GM18858 (cell line): ENCODE measurements around the gene DLK1.

Source experiments
- ATAC-seq: cut with Tn5 transposase; IDR thresholded peaks from one replicate; pipeline ENCODE4 v1.9.1; 2021; ENCODE audit not compliant: unreplicated experiment

Gene DLK1

DNA sequence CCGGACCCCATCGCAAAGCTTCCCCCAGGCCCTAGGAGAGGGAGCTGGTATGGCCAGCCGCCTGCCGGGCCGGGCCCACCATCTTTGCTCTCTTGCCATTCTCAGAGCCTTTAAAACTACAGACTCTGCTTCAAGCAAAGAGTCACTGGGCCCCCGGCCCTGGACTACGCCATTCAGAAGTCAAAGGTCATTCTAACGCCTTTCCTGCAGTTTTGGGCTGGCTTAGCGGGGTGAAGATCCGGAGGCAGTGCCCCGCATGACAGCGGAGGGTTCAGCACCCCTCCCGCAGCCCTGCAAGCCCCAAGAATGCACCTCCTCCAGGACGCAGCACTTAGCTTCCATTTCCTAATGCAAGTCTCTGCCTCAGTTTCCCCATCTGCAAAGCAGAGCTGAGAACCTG is 61.0 kb downstream of the DLK1 start:
- no peak for ATAC-seq
